Thyroid gland (tissue), 4 donors: ENCODE results near the gene NCKAP5. TPM values are rescaled to one million over a fixed set of nuclear protein-coding genes. Genes with fewer than 3 reads are reported as not detected.

Experiments
- DNase-seq, 2 donors: peaks; one replicate each; pipeline ENCODE4 v3.0.0-alpha.2; 2019
- H3K27ac ChIP-seq, 3 donors: fragments of 200-600 bp; sonication (generic); 1 replicate in 2 of 3; 2 replicates in 1 of 3; pipeline ENCODE4 v1.5.1; 2016 to 2019; ENCODE audit warnings: mild to moderate bottlenecking in 1 of 3, moderate library complexity in 1 of 3
- H3K27me3 ChIP-seq: fragments of 200-600 bp; sonication (generic); one replicate; pipeline ENCODE4 v1.5.1; 2019
- H3K36me3 ChIP-seq, 2 donors: fragments of 200-600 bp; sonication (generic); one replicate each; pipeline ENCODE4 v1.5.1; 2016 to 2019
- H3K4me1 ChIP-seq, 2 donors: fragments of 200-600 bp; sonication (generic); one replicate each; pipeline ENCODE4 v1.5.1; 2017 to 2019
- H3K4me3 ChIP-seq, 3 donors: fragments of 200-600 bp; sonication (generic); replicated peaks in 1 of 3; 1 replicate in 2 of 3; 2 replicates in 1 of 3; pipeline ENCODE4 v1.5.1; 2016; ENCODE audit warnings: mild to moderate bottlenecking in 1 of 3
- H3K9me3 ChIP-seq: fragments of 200-600 bp; sonication (generic); one replicate; pipeline ENCODE4 v1.5.1; 2017
- CTCF ChIP-seq, 6 experiments: fragments of 200-600 bp in 3 of 6; fragments of 450-650 bp in 3 of 6; sonication (generic) in 3 of 6; IDR thresholded peaks; one replicate each; pipeline ENCODE4 v1.5.1; 2016 to 2019; ENCODE audit warnings: antibody characterized with exemption in 6 of 6, mild to moderate bottlenecking in 2 of 6, inconsistent platforms in 1 of 6, moderate library complexity in 1 of 6
- POLR2A ChIP-seq, 2 donors: fragments of 450-650 bp; IDR thresholded peaks; one replicate each; pipeline ENCODE4 v1.6.1; 2017; ENCODE audit warnings: antibody characterized with exemption in 2 of 2, mild to moderate bottlenecking in 2 of 2, moderate library complexity in 1 of 2
- WGBS, 2 donors: methylation state at CpG; one replicate each; pipeline ENCODE4 v1.1.5; 2017; 5-methylcytosine and 5-hydroxymethylcytosine counted together
- intact Hi-C: fragments of 100-400 bp; cut with DNase I; formaldehyde crosslinking; loops from one replicate; pipeline ENCODE4 v1.15.1; 2023
- total RNA-seq, 4 donors: library from RNA; depleted of rRNA; stranded (reverse); fragments of >200 nt; gene quantifications; one replicate each; pipeline ENCODE4 v1.2.3, GENCODE V29; 2016

The NCKAP5 gene
- total RNA-seq, 4 donors from 2014 or later = 0.45 to 1.2 (median 0.76) TPM

GRCh38 chr2:132871831-132872230 lies 696.4 kb downstream of the NCKAP5 start:
- DNase-seq = no peak
- H3K27ac ChIP-seq = no peak overlapping the region
- TF ChIP-seq CTCF (IDR thresholded peaks at IDR 0.05) = no peak
- no peak for TF ChIP-seq POLR2A (IDR thresholded peaks at IDR 0.05)
- no peaks in the 10 kb centered on the region for H3K36me3 ChIP-seq
- WGBS, 2 donors = 80 to 85% methylated on average over 4 of the region's 4 CpGs
- H3K27me3 ChIP-seq = no peaks in the 10 kb centered on the region
- no peaks in the 10 kb centered on the region for H3K9me3 ChIP-seq
- intact Hi-C loops = no loop called here
- H3K4me3 ChIP-seq = no peak overlapping the region
- no peaks in the 10 kb centered on the region for H3K4me1 ChIP-seq

- TF ChIP-seq CTCF (IDR thresholded peaks at IDR 0.05) (no peak), POLR2A (IDR thresholded peaks at IDR 0.05) (no peak)
- H3K4me3 ChIP-seq = no peak overlapping the region
Measured at GRCh38 chr2:132863961-132864360, 704.3 kb downstream of the NCKAP5 start.

GRCh38 chr2:132860220-132860619 lies 708.0 kb downstream of the NCKAP5 start:
- Histone ChIP-seq H3K4me1 (no peaks in the 10 kb centered on the region), H3K9me3 (no peaks in the 10 kb centered on the region), H3K4me3 (no peak overlapping the region), H3K27me3 (no peaks in the 10 kb centered on the region), H3K36me3 (no peaks in the 10 kb centered on the region), H3K27ac (no peak overlapping the region)
- TF ChIP-seq POLR2A (IDR thresholded peaks at IDR 0.05) = no peak
- no peak for TF ChIP-seq CTCF (IDR thresholded peaks at IDR 0.05)
- 63 to 69% methylated on average over 2 of the region's 2 CpGs for WGBS, 2 donors
- intact Hi-C loops = no loop called here
- DNase-seq = no peak

More at GRCh38 chr2:132863961-132864360, 704.3 kb downstream of the NCKAP5 start:
- H3K9me3 ChIP-seq = no peaks in the 10 kb centered on the region
- H3K27ac ChIP-seq = no peak overlapping the region
- H3K36me3 ChIP-seq = no peaks in the 10 kb centered on the region
- no peaks in the 10 kb centered on the region for H3K27me3 ChIP-seq
- no peak for DNase-seq
- H3K4me1 ChIP-seq = no peaks in the 10 kb centered on the region
- intact Hi-C loops = no loop called here

GRCh38 chr2:132859590-132859989 lies 708.7 kb downstream of the NCKAP5 start:
- intact Hi-C loops = no loop called here
- Histone ChIP-seq H3K27ac (no peak overlapping the region), H3K4me1 (no peaks in the 10 kb centered on the region), H3K9me3 (no peaks in the 10 kb centered on the region), H3K4me3 (no peak overlapping the region), H3K27me3 (no peaks in the 10 kb centered on the region), H3K36me3 (no peaks in the 10 kb centered on the region)
- 59 to 61% methylated on average over 5 of the region's 5 CpGs for WGBS, 2 donors
- TF ChIP-seq POLR2A (IDR thresholded peaks at IDR 0.05) (no peak), CTCF (IDR thresholded peaks at IDR 0.05) (no peak)
- DNase-seq = no peak

- intact Hi-C loops = no loop called here
- no peak for TF ChIP-seq POLR2A (IDR thresholded peaks at IDR 0.05)
- no peak for TF ChIP-seq CTCF (IDR thresholded peaks at IDR 0.05)
- Histone ChIP-seq H3K9me3 (no peaks in the 10 kb centered on the region), H3K36me3 (no peaks in the 10 kb centered on the region), H3K27ac (no peak overlapping the region), H3K4me1 (no peaks in the 10 kb centered on the region), H3K27me3 (no peaks in the 10 kb centered on the region), H3K4me3 (no peak overlapping the region)
- DNase-seq = no peak
- 33 to 83% methylated on average over 1 of the region's 1 CpG for WGBS, 2 donors
Measured at GRCh38 chr2:132857319-132857718, 710.9 kb downstream of the NCKAP5 start.
